HG02973 (cell line): ENCODE measurements around the gene BIRC7.

Source experiments
- ATAC-seq: cut with Tn5 transposase; IDR thresholded peaks from one replicate; pipeline ENCODE4 v1.9.1; 2021; ENCODE audit warnings: moderate library complexity; ENCODE audit not compliant: unreplicated experiment

Gene BIRC7

GRCh38 chr20:63262836-63263235 lies 27.1 kb downstream of the BIRC7 start:
- no peak for ATAC-seq

- ATAC-seq: no peak
Observed at GRCh38 chr20:63264000-63264399, 28.3 kb downstream of the BIRC7 start.

- ATAC-seq: no peak
Observed at GRCh38 chr20:63264519-63264918, 28.8 kb downstream of the BIRC7 start.

GRCh38 chr20:63265891-63266515 lies 30.3 kb downstream of the BIRC7 start:
- ATAC-seq: no peak

DNA sequence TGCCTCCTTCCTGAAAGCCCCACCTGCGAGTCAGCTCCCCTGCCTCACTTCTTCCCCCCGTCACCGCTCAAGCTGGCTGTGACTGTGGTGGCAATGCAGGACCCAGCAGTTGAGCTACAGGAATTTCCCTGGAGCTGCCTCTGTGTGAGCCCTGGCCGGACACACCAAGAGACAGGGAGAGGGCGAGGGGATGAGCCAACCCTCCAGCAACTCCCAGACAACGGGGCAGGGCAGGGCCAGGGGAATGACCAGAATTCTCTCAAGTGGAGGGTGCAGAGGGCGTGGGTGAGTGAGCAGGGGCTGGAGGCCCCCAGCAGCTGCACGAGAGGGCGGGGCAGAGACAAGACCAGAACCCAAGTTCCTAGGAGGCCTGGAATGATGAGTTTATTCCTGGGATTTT lies 32.0 kb downstream of the BIRC7 start:
- no peak for ATAC-seq

DNA sequence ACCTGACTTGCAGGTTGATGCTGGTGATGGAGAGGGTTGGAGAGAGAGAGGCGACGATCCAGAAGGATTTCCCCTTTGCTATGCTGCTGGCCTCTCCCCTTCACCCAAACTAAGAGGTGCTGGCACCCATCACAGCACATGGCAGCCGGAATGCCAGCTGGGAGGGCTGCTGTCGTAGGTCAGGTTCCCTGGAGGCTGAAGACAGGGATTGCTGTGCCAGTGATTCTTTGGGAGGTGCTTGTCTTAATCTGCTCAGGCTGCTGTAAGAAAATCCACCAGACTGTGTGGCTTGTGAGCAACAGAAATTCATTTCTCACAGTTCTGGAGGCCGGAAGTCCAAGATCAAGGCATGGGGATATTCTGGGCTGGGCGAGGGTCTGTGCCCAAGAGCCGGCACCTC lies 32.6 kb downstream of the BIRC7 start:
- ATAC-seq: no peak

DNA sequence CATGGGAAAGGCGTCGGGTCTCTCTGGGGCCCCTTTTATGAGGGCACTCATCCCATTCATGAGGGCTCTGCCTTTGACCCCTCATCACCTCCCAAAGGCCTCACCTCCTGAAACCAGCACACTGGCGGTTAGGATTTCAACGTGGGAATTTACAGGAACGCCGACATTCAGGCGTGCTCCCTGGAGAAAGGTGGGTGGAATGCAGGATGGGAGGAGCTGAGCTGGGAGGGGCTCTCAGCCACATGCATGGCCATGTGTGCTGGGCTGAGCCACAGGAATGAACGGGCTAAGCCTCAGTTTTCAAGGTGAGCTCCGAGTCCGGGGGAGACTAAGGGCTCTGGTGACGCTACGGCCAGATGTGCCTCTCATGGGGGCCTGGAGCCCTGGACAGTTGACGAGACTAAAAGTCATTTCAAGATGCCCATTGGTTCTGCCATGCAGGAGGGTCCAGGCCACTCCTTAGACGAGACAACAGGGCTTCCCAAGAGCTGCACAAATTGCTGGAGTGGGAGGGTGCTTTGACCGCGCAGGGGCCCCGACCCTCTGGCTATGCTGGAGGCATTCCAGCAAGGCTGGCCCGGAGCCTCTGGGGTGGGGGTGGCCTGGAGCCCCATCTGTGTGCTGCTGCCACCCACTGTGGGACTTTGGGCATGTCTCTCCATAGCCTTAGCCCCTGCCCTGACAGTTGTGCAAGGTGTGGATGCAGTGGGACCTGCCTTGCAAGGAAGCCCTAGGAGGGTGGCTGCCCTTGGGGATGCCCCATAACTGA lies 33.1 kb downstream of the BIRC7 start:
- ATAC-seq: no peak

GRCh38 chr20:63269724-63270123 lies 34.0 kb downstream of the BIRC7 start:
- no peak for ATAC-seq

GRCh38 chr20:63270606-63271325 lies 35.1 kb downstream of the BIRC7 start:
- ATAC-seq: no peak

DNA sequence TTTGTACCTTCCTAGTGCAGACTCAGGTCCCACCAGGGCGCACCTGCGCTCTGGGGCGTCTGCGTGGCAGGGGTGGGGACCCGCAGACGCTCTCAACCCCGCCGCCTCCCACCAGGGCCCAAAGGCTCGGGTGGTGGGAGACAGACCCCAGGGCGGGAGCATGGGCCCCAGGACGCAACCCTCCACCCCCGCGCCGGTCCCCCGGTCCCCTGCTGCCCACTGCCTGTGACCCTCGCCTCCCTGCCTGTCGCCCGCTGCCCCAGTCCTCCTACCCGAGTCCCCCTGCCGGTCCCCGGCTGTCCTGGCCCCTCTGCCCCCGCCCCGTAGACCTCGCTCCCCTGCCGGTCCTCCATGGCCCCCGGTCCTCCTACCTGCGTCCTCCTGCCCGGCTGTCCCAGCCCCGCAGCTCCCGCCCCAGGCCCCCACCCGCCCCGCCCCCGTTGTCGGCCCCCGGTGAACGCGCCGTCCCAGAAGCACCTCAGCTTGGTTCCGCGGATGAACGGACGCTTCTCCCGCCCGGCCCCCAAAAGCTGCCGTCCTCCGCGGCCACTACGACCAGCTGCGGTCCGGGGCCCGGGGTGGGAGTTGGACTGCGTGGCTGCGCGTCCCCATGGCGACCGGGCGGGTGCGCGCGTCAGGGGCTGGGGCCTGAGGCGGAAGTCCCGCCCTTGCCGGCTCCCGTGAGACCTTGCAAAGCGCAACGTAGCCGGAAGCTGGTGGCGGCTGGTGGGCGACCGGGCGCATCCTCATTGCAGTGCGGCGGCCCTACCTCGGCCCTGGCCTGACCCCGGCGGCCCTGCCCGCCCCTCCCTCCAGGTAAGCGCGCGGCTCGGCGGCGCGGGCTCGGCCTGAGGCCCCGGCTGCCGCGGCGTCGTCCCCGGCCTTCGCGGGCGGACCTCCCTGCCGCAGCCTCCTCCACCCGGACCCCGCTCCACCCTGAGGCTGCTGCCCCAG lies 36.7 kb downstream of the BIRC7 start, which contains the start of gene ARFGAP1:
Gene ARFGAP1, plus strand, starts transcription at position 709 of the 954 bp plus-strand sequence. CDS start 2,768 bp downstream, outside the sequence.
- ATAC-seq: peak; percentile 73

- no peak for ATAC-seq
Observed at GRCh38 chr20:63273059-63273579, 37.4 kb downstream of the BIRC7 start.

DNA sequence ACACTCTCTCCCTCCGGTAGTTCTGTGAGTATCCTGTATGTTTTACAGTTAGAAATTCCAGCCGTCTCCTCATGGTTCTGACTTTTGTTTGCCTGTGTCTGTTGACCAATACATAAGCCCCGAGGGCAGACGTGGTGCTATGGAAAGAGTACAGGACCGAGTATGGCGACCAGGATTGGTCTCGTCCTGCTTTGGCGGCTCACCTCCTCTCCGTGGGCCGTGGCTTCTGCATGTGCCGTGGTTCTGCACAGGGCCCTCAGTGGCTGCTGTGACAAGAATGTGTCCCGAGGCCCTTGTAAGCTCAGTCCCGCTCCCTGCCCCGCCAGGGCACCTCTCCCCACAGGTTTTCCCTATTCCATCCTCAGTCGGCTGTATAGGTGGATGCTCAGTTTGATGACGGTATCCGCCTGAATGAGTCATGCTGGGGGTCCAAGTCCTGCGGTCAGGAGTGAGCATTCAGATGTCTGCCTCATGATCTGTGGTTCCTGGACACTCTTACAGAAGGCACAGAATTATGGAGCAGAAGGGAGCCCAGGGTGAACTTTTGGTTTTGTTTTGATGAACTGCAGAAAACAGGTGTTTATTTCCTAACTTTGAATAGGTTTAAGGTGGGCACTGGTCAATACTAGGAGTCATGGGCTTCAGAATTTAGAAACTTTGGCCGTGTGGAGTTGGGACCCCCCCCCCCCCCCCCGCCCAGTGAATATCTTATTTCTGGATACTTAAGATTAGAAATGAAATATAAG lies 38.1 kb downstream of the BIRC7 start:
- ATAC-seq: no peak

DNA sequence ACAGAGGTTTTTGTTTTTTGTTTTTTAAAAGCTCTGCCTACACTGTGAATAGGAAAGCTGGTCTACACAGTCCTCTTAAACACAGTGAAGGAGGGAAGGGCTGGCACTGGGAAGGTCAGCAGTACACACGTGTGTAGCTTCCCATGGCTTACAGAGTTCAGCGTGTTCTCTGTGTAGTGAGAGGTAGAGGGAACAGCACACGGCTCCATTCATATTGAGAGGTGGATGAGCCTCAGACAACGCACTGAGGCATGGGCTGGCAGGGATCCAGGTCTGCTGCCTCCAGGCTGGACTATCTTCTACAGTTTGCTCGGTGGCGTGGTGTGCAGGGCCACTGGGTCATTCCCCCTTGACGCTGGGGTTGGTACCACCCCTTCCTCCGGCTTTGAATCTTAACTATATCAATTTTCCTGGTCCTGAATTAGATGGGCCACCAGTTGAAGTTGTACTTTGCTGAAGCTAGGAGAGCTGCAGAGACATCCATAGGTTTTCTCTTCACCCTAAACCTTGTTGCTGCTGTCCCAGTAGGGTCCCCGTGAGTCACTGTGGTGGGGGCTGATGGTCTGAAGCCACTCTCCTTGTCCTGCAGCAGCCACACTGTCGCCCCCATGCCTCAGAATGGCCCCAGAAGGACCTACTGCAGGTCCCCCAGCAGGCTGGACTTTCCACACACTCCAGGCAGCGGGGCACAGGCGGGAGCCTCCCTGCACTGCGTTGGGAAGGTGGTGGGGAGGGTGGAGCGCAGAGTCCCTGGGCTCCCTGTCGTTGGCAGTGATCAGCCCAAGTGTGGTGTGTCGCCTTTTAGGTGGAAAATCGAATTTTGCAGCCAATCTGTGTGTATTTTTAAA lies 38.9 kb downstream of the BIRC7 start:
- no peak for ATAC-seq

- ATAC-seq: no peak
Observed at GRCh38 chr20:63275825-63276224, 40.1 kb downstream of the BIRC7 start.

DNA sequence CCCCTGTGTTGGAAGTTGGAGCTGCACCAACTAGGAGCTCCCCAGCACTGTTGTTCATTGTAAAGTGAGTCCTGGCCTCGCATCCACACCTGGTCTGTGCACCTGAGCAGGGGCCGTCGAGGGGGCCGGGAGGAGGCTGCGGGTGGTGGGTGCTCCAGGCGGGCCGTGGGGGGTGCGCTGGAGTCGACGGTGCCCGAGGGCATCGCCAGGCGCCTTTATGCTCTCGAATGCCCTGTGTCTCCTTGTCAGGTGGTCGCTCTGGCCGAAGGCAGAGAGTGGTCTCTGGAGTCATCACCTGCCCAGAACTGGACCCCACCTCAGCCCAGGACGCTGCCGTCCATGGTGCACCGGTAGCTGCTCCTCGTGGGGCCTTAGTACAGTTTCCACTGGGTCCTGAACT lies 41.3 kb downstream of the BIRC7 start:
- no peak for ATAC-seq

DNA sequence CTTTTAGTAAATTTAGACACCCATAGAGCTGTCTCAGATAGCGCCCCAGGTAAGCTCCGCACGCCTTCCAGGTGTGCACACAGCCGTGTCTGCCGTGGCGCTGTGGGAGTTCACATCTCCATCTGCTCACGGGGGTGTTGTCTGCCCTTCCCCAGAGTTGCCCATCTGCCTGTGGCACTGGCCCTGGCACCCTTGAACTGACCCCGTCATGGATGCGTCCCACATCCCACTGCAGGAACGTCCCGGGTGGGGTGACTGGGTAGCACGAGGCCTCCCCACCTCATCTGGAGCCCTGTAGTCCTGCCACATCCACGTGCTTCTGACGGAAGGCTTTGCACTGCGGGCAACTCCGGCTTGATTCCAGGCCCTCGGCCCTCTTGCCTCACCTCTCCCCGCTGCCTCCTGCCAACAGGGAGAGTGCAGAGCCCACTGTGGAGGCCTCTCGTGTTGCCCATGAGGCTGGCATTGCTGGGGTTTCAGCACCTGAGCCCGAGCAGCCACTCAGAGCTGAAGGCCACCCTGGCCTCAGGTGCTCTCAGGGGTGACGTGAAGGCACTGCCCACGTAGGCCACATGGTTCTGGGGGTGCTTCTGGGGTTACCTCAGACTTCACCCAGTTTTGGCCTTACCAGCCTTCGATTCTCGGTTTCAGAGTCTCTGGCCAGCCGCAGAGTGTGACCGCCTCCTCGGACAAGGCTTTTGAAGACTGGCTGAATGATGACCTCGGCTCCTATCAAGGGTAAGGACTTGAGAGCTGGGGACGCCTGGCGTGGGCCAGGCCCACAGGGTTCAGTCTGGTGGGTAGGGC lies 42.0 kb downstream of the BIRC7 start:
- ATAC-seq: no peak

DNA sequence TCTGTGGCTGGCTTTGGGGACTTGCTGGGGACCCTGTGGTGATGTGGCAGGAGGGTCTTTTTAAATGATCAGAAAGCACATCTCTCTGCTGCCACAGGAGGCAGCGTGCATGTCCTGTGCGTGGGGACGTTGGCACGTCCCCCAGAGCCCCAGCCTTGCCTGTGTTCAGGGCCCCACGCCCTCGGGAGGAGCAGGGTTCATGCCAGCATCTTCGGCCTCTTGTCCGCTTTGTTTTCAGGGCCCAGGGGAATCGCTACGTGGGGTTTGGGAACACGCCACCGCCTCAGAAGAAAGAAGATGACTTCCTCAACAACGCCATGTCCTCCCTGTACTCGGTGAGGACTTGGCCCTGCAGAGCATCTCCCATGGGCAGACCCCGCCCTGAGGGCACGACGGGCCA lies 43.0 kb downstream of the BIRC7 start:
- ATAC-seq: no peak

GRCh38 chr20:63279931-63280330 lies 44.2 kb downstream of the BIRC7 start:
- no peak for ATAC-seq
